Measurements from ENCODE around the gene EXOC1.

DNA sequence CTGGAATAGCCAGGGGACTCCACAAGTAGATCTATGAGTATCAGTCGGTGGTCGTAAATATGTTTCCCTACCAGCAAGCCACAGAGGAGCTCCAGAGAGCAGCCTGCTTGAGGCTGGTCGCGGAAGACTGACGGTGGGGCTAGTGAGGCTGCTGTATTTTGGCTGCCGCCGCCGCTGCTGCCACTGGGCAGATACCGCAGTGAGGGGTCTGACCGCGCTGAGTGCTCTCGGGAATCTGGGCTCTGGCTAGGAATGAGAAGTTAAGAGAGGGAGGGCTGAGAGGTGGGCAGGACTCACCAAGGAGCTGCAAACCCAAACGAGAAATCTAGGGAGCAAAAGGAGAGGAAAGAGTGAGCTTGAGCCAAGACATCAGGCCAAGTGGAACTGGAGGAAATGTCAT lies 33.8 kb upstream of the EXOC1 start, which contains the start of gene EXOC1L:
- TF ChIP-seq, protein P1, sequence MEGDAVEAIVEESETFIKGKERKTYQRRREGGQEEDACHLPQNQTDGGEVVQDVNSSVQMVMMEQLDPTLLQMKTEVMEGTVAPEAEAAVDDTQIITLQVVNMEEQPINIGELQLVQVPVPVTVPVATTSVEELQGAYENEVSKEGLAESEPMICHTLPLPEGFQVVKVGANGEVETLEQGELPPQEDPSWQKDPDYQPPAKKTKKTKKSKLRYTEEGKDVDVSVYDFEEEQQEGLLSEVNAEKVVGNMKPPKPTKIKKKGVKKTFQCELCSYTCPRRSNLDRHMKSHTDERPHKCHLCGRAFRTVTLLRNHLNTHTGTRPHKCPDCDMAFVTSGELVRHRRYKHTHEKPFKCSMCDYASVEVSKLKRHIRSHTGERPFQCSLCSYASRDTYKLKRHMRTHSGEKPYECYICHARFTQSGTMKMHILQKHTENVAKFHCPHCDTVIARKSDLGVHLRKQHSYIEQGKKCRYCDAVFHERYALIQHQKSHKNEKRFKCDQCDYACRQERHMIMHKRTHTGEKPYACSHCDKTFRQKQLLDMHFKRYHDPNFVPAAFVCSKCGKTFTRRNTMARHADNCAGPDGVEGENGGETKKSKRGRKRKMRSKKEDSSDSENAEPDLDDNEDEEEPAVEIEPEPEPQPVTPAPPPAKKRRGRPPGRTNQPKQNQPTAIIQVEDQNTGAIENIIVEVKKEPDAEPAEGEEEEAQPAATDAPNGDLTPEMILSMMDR (IDR thresholded peaks at IDR 0.05; ENCODE audit: low read length), result no peak
- no peak for TF ChIP-seq EZH2 (IDR thresholded peaks at IDR 0.05; ENCODE audit: borderline replicate concordance, low read length)

Measured in OCI-LY1 (cell line).